Fibroblast of gingiva (primary cell): ENCODE results near the gene ANAPC1.
"Not testable (repeated sequence)": the region's sequence is repeated elsewhere in the genome, so short reads cannot be mapped to it uniquely, and the experiment has no call there.

ENCODE experiments used
- DNase-seq: peaks from one replicate; pipeline ENCODE4 v3.0.0-alpha.2; 2011; ENCODE audit warnings: low read depth

ANAPC1 gene

DNA sequence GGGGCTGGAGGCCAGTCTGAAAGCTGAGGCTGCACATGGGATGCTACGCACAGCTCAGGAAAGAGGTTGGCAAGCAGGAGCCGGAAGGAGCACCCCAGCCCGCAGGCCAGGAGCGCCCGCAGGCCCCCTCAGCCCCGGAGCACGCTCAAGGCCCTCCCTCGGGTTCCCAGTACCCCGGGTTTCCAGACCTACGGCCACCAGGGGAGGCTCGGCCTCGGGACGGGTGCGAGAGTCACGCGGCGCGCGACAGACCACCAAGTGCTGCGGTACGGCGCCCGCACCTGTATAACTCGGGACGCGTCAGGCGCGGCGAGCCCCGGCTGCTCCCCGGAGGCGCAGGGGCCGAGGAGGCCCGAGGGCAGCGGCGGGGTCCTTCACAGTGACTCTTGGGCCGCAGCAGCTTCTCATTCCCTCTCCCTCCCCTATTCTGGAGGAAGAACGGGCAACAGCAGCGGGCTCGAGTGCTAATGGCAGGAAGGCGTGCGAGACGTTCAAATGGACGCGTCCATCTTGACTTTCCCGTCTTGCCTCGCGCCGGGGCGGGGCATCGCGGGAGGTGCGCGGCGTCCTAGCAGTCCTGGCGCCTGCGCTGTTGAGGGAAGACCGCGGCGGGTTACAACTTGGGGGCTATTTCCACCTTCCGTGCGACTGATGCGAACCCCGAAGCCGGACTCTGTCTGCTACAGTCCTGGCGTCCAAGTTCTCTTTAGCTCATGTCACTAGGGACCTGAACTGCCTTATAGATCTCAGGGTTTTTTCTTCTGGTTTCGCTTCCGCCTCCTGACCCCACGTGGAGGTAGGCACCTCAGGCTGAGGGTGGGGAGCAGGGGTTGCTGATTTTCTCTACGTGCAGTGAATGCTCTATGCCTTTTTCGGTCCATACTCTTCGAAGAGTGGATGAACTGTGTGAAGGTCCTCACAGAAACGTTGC lies at the start of gene ANAPC1:
Gene ANAPC1, minus strand, starts transcription at position 533 of the 931 bp plus-strand sequence. CDS start 3,368 bp downstream, outside the sequence.
- peak; percentile 69 for DNase-seq

DNA sequence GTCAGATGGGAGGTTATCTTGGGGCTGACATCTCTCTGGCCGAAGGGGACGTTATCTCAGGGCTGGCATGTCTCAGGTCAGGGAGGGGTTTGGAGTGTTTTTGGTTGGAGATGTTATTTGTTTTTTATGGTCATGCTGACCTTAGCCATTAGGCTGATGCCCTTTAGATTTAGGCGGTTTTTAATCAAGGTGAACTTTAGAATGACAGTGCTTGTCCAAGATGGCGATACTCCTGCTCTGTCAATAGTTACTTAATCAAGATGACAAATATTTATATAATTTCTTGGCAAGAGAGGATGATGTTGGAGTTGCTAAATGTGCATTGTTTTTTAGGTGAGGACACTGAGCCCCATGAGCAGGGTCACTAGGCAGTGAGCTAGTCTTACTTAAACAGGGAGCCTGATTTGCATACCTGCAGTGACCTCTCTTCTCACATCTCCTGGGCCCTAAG lies 48.9 kb upstream of the ANAPC1 start:
- DNase-seq = no peak

DNA sequence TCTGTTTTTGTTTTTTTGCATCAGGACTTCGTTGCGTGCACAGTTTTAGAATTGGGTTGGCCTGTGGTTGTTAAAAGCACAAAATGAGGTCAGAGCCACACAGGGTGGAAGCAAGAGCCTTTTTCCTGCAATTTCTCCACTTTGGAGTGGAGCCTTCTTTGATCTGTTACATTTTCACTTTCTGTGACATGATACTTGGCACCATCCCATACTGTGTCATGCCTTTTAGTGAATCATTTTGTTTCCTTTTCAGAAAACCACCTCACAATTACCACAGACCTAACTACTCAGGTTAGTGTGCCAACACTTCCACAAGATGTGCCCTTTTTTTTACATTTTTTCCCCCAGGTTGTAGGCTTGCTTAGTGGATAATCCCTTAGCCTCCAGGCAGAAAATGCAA lies 46.9 kb upstream of the ANAPC1 start:
- peak; percentile 57 for DNase-seq

- DNase-seq = no peak
These were observed 46.4 kb upstream of the ANAPC1 start for GRCh38 chr2:111930409-111930808.

GRCh38 chr2:111927723-111928122 lies 43.7 kb upstream of the ANAPC1 start:
- no peak for DNase-seq

DNA sequence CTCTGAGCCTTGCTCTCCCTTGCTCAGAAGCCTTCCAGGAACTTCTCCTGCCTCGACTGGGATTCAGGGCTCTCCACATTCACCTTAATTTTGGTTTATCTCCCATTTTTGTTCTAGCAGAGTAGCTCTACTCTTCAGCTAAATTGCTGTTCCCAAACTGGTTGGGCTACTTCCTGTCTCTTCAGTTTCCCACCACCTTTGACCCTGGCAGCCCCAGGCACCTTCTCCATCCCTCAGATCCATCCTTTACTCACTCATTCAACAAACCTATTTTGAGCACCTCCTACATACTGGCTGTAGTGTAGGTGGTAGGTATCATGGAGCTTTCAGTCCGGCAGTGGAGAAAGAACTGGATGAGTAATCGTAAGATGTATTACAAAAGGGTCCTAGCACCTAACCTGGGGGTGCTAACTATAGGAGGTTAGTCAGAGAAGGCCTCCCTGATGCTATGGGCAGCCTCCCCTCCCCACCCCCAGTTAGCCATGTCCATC lies 40.7 kb upstream of the ANAPC1 start:
- DNase-seq = no peak

- DNase-seq = peak; percentile 68
These were observed 39.3 kb upstream of the ANAPC1 start for GRCh38 chr2:111923276-111923804.

GRCh38 chr2:111919794-111920608 lies 36.0 kb upstream of the ANAPC1 start:
- peak; percentile 62 for DNase-seq

GRCh38 chr2:111919365-111919764 lies 35.4 kb upstream of the ANAPC1 start:
- no peak for DNase-seq

DNA sequence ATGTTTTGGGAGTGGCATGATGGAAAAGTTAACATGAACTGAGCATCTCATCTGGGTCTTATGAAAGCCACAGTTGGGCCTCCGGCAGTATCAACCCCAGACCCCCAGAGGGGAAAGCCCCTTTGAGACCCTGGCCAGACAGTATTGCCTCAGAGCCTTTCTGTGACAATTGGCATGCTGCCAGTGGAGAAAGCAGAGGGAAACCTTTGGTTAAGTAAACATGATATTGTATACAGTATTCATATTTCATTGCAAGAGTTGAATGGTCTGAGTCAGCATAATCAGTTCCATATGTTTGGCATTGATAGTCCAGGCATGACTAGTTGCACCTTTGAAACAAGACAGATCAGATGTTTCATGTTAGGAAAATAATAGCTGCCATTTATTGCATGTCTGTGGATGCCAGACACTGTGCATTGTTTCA lies 34.4 kb upstream of the ANAPC1 start:
- DNase-seq = peak; percentile 97

DNA sequence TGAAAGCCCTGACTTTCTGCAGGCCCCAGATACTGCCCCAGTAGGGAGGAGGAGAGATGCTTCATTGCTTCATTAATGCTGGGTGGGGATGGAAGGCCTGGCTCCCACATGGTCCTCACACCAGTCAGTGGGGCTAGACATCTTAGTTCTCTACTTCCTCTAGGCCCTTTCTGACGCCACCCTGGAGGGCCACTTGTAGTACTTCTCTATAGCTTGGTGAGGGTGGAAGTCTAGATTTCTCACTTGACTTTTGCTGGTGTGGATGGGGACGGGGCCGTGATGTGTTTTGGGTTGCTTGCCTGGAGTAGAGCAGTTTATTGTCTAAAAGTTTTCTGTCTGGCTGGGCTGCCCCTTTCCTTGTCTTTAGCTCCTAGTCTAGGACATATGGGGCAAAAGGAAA lies 33.1 kb upstream of the ANAPC1 start:
- DNase-seq = no peak

GRCh38 chr2:111912547-111912946 lies 28.6 kb upstream of the ANAPC1 start:
- DNase-seq = no peak

DNA sequence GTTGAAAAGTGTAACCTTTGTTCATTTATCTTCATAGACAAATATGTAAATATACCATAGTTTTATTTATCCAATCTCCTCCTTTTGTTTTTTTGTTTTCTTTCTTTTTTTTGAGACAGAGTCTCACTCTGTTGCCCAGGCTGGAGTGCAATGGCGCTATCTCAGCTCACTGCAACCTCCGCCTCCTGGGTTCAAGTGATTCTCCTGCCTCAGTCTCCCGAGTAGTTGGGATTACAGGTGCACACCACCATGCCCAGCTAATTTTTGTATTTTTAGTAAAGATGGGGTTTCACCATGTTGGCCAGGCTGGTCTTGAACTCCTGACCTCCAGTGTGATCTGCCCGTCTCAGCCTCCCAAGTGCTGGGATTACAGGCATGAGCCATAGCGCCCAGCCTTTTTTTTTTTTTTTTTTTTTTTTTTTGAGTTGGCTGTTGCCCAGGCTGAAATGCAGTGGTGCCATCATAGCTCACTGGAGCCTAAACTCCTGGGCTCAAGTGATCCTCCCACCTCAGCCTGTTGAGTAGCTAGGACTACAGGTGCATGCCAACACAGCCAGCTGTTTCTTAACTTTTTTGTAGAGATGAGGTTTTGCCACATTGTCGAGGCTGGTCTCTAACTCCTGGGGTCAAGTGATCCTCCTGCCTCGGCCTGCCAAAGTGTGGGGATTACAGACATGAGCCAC lies 27.4 kb upstream of the ANAPC1 start:
- not testable (repeated sequence) for DNase-seq

- no peak for DNase-seq
These were observed 26.8 kb upstream of the ANAPC1 start for GRCh38 chr2:111910609-111911277.

DNA sequence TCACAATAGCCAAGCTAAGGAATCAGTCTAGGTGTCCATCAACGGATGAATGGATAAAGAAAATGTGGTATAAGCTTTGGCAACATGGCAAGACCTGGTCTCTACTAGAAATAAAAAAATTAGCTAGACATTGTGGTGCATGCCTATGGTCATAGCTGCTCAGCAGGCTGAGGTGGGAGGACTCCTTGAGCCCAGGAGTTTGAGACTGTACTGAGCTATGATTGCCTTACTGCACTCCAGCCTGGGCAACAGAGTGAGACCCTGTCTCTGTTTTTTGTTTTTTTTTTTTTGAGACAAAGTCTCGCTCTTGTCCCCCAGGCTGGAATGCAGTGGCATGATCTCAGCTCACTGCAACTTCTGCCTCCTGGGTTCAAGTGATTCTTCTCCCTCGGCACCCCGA lies 26.0 kb upstream of the ANAPC1 start:
- DNase-seq = not testable (repeated sequence)

DNA sequence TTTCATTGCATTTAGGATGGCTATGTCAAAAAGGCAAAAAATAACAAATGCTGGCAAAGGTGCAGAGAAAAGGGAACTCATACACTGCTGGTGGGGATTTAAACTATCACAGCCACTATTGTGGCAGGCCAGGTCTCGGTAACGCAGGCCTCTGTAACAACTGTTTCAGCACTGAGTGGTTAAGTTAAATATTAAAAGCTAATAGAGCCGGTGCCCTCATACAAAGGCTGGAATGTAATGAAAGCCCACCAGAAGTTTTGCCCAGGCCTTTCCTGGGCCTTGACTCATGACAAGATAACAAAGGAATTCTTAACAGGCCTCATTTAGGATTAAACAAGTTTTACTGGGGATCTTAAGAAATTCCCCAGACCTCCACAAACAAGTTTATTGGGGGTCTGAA lies 25.1 kb upstream of the ANAPC1 start:
- no peak for DNase-seq

- DNase-seq = no peak
These were observed 24.6 kb upstream of the ANAPC1 start for GRCh38 chr2:111908578-111908977.

GRCh38 chr2:111905990-111906735 lies 22.2 kb upstream of the ANAPC1 start:
- peak; percentile 39 for DNase-seq

- DNase-seq = not testable (repeated sequence)
These were observed 21.5 kb upstream of the ANAPC1 start for GRCh38 chr2:111905475-111905869.

- DNase-seq = no peak
These were observed 20.9 kb upstream of the ANAPC1 start for GRCh38 chr2:111904726-111905474.
